ENCODE measurements around the gene POLR3GL.

- TF ChIP-seq CTCF (conservative IDR thresholded peaks at IDR 0.05) (no peak), ZFX (IDR thresholded peaks at IDR 0.05) (no peak)
Measured at GRCh38 chr1:146019231-146020057, 55.0 kb downstream of the POLR3GL start.

Measured in C4-2B (cell line).